ENCODE results near the gene OR51B6. TPM values are rescaled to one million over a fixed set of nuclear protein-coding genes. Genes with fewer than 3 reads are reported as not detected.
"Not testable (repeated sequence)": the region's sequence is repeated elsewhere in the genome, so short reads cannot be mapped to it uniquely, and the experiment has no call there.

The OR51B6 gene
- total RNA-seq, 1 donor from 2014 or later: not detected

DNA sequence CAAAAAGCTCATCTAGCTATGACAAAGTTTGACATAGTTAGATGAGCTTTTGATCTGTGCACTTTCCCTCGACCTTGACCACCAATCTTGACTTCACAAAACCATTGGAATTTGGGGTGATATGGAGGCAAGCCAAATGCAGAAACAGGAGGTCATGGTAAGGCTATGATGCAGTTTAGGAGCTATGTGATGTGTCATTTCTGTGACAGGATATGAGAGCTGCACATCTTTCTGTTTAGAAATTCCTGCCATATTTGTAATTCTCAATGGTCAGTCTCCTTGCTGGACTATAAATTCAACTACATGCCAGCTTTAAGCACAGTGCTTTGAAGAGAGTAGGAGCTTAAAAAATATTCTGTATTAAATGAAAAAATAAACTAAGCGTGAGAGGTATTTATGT, 12.9 kb downstream of the OR51B6 start:
- DNase-seq (ENCODE audit: low read depth): peak; percentile 52

DNA sequence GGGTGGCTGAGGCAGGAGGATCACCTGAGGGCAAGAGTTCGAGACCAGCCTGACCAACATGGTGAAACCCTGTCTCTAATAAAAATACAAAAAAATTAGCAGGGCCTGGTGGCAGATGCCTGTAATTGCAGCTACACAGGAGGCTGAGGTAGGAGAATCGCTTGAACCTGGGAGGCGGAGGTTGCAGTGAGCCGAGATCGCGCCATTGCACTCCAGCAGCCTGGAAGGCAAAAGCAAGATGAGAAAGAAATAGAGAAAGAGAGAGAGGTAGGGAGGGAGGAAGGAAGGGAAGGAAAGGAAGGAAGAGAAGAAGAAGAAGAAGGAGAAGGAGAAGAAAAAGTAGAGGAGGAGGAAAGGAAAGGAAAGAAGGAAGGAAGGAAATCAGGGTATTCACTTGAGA, 15.1 kb downstream of the OR51B6 start:
- not testable (repeated sequence) for DNase-seq (ENCODE audit: low read depth)

DNA sequence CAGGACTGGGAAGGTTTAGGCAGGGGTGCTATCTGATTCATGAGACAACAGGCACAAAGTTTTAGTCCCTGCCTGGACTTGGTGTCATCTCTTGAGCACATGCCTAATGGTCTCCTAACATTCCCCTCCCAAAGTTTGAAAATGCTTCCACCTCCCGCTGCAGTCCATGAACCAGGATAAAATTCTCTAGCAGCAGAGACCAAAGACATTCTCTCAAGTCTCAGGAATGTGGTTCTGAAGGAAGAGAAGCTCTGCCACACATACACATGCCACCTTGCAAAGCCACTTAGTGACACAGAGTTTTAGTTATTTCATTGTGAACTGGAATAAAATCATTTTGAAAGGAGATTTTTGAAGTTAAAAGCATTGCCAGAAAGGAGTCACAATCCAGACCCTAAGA, 15.5 kb downstream of the OR51B6 start:
- peak; percentile 13 for DNase-seq (ENCODE audit: low read depth)

DNA sequence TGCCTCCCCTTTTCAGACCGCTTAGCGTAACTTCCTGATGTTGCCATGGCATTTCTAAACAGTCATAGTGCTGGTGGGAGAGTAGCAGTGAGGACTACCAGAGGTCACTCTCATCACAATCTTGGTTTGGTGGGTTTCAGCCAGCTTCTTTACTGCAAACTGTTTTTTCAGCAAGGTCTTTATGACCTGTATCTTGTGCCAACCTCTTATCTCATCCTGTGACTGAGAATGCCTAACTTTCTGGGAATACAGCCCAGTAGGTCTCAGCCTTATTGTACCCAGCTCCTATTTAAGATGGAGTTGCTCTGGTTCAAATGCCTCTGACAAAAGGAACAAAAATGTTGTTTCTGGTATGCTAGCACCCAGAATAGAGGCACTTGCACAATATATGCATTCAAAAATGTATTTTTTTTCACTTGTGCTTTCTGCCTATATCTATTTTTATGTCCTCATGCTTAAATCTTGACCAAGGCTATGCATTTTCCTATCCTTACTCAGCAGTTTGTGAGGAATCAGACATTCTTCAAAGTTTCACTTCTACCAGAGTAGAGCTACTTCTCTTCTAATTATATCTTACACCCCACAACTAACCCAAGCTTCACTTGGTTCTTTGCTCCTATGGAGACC, 16.3 kb downstream of the OR51B6 start:
- peak; percentile 33 for DNase-seq (ENCODE audit: low read depth)

DNA sequence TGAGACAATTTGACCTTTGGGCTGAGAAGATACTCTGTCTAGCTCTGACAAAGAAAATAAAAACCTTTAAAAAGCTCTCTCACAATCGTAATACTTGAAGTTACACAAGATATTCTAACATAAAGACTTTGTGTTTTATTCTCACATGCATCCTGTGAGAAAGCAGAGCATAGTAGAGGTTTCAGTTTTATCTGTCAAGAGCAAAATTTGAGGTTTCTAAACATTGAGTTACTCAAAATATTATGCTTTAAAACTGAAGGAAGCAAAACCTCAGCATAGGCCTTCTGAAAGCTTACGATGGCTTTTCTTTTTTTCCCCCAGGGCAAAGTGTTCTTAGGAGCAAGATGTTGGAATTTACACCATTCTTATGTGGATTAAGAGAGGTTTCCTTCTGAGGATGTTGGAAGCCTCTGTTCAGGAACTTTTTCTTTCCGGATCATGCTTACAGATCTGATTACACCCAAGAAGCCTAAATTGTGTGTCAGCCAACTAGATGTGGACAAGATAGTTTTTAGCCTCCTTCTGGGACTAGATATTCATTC, 17.3 kb downstream of the OR51B6 start:
- DNase-seq (ENCODE audit: low read depth): no peak

DNA sequence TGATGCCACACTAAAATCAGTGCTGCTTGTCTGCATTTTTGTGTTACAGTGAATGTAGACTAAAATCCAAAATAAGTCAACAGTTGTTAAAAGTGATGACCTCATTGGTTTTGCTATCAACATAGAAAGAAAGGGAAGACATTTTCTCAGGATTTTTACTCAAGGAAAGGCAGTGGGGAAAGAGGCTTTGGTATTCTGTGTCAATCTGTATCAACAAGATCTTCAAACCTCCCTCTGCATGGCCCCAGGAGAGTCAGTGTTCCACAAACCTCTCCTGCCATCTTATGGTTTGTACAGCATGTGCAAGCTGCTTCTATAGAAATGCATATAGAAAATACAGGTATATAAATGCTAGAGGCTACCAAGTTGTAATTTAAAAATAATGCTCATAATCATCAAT, 18.5 kb downstream of the OR51B6 start:
- no peak for DNase-seq (ENCODE audit: low read depth)

DNA sequence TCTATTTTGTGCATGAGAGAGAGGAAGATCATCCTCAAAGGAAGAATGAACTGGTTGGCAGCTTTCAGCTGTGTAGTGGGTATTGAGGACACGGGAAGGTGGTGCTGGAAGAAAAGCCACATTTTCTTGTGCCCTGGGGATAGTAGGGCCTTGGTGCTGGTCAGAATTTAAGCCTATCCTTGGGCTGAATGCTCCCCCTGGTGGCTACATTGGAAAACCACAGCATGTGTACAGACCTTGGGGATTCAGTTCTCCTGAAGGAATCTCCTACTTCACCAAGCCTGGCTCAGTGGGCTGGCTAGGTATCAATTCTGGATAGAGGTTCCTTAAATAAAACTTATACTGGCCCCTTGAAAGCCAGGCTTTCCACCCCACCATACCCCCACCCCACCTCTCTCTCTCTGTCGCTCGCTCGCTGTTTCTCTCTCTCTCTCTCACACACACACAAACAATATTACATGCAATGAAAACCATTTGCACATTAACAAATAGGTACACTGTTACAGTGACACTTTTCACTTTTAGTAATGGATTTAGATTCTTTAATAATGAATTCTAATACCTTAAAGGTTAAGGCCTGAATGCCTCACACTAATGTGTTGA, 29.5 kb downstream of the OR51B6 start:
- DNase-seq (ENCODE audit: low read depth): peak; percentile 72

DNA sequence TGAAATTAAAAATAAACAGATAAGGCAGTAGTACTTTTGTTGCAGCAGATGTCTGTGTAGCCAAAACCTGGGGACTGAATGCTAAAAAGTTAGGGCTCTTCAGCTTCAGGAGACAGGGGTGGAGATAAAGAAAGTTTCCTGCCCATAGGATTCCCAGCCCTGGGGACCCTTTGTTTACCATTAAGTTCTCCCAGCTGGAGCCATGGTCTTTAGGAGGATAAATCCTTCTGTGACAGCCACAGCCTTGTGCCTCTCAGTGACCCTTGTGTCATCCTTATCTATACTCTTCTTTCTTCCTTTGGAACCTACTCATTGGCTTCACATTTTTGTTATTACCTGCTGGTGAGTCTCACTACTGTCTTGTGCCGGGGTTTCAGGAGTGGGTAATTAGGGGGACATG, 32.3 kb downstream of the OR51B6 start, which contains the start of gene OR51M1:
Gene OR51M1, plus strand, starts transcription at position 237 of the 400 bp plus-strand sequence. CDS start 5,587 bp downstream, outside the sequence.
- no peak for DNase-seq (ENCODE audit: low read depth)

DNA sequence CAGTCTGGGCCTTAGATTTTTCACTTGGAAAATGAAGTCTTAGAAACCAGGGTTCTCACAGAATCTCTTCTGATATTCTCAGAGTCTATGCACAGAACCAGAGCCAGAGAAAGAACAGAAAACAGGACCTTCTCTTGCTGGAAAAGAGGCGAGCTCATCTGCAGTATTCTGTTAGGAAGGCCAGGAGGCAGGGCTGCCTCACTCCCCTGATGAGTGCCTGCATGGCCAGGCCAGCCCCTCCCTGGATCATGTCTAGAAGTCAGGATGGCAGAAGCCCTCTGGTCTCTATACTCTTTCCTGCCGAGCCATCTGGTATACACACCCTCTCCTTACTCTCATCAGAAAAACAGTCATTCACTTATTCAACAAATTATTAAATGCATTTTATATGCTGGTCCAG, 33.0 kb downstream of the OR51B6 start:
- no peak for DNase-seq (ENCODE audit: low read depth)

DNA sequence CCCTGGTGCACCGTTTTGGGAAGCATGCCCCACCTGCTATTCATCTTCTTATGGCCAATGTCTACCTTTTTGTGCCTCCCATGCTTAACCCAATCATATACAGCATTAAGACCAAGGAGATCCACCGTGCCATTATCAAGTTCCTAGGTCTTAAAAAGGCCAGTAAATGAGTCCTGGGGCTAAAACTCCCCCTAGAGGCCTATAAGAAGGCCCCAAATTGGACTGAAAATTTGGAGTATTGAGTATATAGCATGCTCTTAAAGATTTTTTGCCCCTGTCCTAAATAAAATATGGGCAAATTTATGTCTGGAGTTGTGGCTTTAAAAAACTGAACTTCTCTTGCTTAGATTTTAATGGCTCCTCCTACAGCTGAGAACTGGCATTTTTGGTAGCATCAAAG, 38.9 kb downstream of the OR51B6 start:
- no peak for DNase-seq (ENCODE audit: low read depth)

DNA sequence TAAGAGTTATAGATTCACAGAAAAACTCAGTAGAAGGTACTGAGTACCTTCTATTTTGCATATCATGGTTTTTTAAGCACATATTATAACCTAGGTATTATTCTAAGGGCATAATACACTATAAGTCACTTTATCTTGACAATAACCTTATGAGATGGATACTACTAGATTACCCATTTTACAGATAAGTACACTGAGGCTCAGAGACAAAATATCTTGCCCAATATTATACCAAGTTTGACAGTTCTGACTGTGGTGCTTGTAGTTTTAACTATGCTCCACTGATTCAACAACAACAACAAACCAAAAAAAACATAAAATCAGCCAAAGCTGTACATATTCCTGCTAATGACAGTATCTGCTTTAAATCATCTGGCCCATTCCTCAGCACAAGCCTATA, 42.8 kb downstream of the OR51B6 start:
- DNase-seq (ENCODE audit: low read depth): no peak

DNA sequence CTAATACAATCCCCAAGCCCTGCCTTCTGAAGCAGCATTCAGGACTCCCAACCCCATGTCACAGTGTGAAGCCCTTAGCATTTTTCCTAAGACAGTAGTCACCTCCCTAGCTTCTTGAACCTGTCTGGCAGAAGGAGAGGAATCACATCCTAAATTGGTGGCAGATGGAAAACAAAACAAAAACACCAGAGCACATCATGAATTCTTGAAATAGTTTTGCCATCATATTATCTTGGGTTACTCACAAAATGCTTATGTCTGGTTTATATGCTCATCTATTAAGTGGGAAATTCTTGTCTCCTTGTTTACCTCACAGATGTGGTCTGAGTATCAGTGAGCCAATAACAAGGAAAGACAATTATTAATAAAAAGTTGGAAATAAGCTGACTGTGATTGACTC, 47.6 kb downstream of the OR51B6 start:
- no peak for DNase-seq (ENCODE audit: low read depth)

Other genes starting within 250 kb of the OR51B6 start
- not detected in 2 replicates for gene OR52A5, start 213.2 kb upstream of the OR51B6 start, total RNA-seq
- not detected in 2 replicates for gene OR52A1, start 196.8 kb upstream of the OR51B6 start, total RNA-seq
- not detected in 2 replicates for gene OR51V1, start 150.8 kb upstream of the OR51B6 start, total RNA-seq
- not detected in 2 replicates for gene HBB, start 124.4 kb upstream of the OR51B6 start, total RNA-seq
- gene HBD, start 117.0 kb upstream of the OR51B6 start, total RNA-seq: not detected in 2 replicates
- not detected in 2 replicates for gene HBG1, start 101.7 kb upstream of the OR51B6 start, total RNA-seq
- gene HBG2, start 96.7 kb upstream of the OR51B6 start, total RNA-seq: not detected in 2 replicates
- gene HBE1, start 81.6 kb upstream of the OR51B6 start, total RNA-seq: not detected in 2 replicates
- gene OR51B4, start 49.6 kb upstream of the OR51B6 start, total RNA-seq: not detected in 2 replicates
- gene OR51B2, start 27.2 kb upstream of the OR51B6 start, total RNA-seq: 0.80 TPM in 1 of 2 replicates, not detected in the other
- 0.21 and 0.29 TPM in 2 replicates for gene OR51B5, start 8.0 kb upstream of the OR51B6 start, total RNA-seq
- gene OR51M1, start 32.3 kb downstream of the OR51B6 start, total RNA-seq: not detected in 2 replicates
- gene OR51Q1, start 70.6 kb downstream of the OR51B6 start, total RNA-seq: not detected in 2 replicates
- not detected in 2 replicates for gene OR51I1, start 90.0 kb downstream of the OR51B6 start, total RNA-seq
- gene OR51I2, start 97.8 kb downstream of the OR51B6 start, total RNA-seq: not detected in 2 replicates
- gene OR52D1, start 137.2 kb downstream of the OR51B6 start, total RNA-seq: not detected in 2 replicates
- 0.05 and 0.16 TPM in 2 replicates for gene UBQLN3, start 158.4 kb downstream of the OR51B6 start, total RNA-seq
- 0.32 and 0.42 TPM in 2 replicates for gene UBQLNL, start 165.2 kb downstream of the OR51B6 start, total RNA-seq
- gene OR52H1, start 197.0 kb downstream of the OR51B6 start, total RNA-seq: not detected in 2 replicates
- gene OR52B6, start 229.4 kb downstream of the OR51B6 start, total RNA-seq: not detected in 2 replicates
- gene TRIM6, start 245.1 kb downstream of the OR51B6 start, total RNA-seq: 0.31 and 0.40 TPM in 2 replicates

Data from myocyte (in vitro differentiated cells).